ENCODE measurements around the gene THNSL1. TPM values are rescaled to one million over a fixed set of nuclear protein-coding genes. Genes with fewer than 3 reads are reported as not detected.

Gene THNSL1
- polyA plus RNA-seq, 1 donor from 2014 or later, result 5.1 TPM

- Histone ChIP-seq H3K9me2 (ENCODE audit: insufficient read depth, low read length) (no peaks in the 10 kb centered on the region), H3K79me2 (replicated peaks; ENCODE audit: insufficient read depth, low read length) (no peaks in the 10 kb centered on the region), H3F3A (ENCODE audit: insufficient read depth, low read length, poor library complexity, severe bottlenecking) (no peaks in the 10 kb centered on the region), H3K4me3 (ENCODE audit: low read length) (no peak overlapping the region), H3K9me3 (ENCODE audit: low read length) (no peaks in the 10 kb centered on the region), H3K36me3 (ENCODE audit: insufficient read depth, low read length) (no peaks in the 10 kb centered on the region), H2AFZ (ENCODE audit: low read depth, low read length) (no peak overlapping the region), H3K4me2 (ENCODE audit: low read length) (no peak overlapping the region), H4K20me1 (ENCODE audit: insufficient read depth) (no peaks in the 10 kb centered on the region), H3K27ac (ENCODE audit: low read length) (no peak overlapping the region), H3K9ac (ENCODE audit: low read length) (no peak overlapping the region), H3K27me3 (ENCODE audit: insufficient read depth, low read depth, low read length) (no peaks in the 10 kb centered on the region)
- no peak for TF ChIP-seq RAD21 (conservative IDR thresholded peaks at IDR 0.05)
- TF ChIP-seq SMC3 (conservative IDR thresholded peaks at IDR 0.05; ENCODE audit: poor library complexity), result no peak
- no peak for TF ChIP-seq POLR2AphosphoS5 (IDR thresholded peaks at IDR 0.05)
- TF ChIP-seq, protein P1, sequence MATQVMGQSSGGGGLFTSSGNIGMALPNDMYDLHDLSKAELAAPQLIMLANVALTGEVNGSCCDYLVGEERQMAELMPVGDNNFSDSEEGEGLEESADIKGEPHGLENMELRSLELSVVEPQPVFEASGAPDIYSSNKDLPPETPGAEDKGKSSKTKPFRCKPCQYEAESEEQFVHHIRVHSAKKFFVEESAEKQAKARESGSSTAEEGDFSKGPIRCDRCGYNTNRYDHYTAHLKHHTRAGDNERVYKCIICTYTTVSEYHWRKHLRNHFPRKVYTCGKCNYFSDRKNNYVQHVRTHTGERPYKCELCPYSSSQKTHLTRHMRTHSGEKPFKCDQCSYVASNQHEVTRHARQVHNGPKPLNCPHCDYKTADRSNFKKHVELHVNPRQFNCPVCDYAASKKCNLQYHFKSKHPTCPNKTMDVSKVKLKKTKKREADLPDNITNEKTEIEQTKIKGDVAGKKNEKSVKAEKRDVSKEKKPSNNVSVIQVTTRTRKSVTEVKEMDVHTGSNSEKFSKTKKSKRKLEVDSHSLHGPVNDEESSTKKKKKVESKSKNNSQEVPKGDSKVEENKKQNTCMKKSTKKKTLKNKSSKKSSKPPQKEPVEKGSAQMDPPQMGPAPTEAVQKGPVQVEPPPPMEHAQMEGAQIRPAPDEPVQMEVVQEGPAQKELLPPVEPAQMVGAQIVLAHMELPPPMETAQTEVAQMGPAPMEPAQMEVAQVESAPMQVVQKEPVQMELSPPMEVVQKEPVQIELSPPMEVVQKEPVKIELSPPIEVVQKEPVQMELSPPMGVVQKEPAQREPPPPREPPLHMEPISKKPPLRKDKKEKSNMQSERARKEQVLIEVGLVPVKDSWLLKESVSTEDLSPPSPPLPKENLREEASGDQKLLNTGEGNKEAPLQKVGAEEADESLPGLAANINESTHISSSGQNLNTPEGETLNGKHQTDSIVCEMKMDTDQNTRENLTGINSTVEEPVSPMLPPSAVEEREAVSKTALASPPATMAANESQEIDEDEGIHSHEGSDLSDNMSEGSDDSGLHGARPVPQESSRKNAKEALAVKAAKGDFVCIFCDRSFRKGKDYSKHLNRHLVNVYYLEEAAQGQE (IDR thresholded peaks at IDR 0.05; ENCODE audit: borderline replicate concordance), result no peak
- TF ChIP-seq, protein P2, sequence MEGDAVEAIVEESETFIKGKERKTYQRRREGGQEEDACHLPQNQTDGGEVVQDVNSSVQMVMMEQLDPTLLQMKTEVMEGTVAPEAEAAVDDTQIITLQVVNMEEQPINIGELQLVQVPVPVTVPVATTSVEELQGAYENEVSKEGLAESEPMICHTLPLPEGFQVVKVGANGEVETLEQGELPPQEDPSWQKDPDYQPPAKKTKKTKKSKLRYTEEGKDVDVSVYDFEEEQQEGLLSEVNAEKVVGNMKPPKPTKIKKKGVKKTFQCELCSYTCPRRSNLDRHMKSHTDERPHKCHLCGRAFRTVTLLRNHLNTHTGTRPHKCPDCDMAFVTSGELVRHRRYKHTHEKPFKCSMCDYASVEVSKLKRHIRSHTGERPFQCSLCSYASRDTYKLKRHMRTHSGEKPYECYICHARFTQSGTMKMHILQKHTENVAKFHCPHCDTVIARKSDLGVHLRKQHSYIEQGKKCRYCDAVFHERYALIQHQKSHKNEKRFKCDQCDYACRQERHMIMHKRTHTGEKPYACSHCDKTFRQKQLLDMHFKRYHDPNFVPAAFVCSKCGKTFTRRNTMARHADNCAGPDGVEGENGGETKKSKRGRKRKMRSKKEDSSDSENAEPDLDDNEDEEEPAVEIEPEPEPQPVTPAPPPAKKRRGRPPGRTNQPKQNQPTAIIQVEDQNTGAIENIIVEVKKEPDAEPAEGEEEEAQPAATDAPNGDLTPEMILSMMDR (IDR thresholded peaks at IDR 0.05; ENCODE audit: poor library complexity, severe bottlenecking), result no peak
- TF ChIP-seq EZH2 (IDR thresholded peaks at IDR 0.05; ENCODE audit: borderline replicate concordance, insufficient read depth, low read length, poor library complexity, severe bottlenecking), result no peak
- no peak for TF ChIP-seq MXI1 (conservative IDR thresholded peaks at IDR 0.05; ENCODE audit: poor library complexity, severe bottlenecking)
- no peak for TF ChIP-seq TAF1 (IDR thresholded peaks at IDR 0.05; ENCODE audit: low read depth)
- no peak for TF ChIP-seq EP300 (conservative IDR thresholded peaks at IDR 0.05; ENCODE audit: poor library complexity, severe bottlenecking)
Observed at GRCh38 chr10:25059990-25060389, 43.6 kb downstream of the THNSL1 start.

GRCh38 chr10:25061125-25061524, 44.7 kb downstream of the THNSL1 start:
- no peak overlapping the region for H2AFZ ChIP-seq (ENCODE audit: low read depth, low read length)
- no peaks in the 10 kb centered on the region for H3F3A ChIP-seq (ENCODE audit: insufficient read depth, low read length, poor library complexity, severe bottlenecking)
- H3K4me3 ChIP-seq (ENCODE audit: low read length), result no peak overlapping the region
- no peaks in the 10 kb centered on the region for H3K36me3 ChIP-seq (ENCODE audit: insufficient read depth, low read length)
- no peaks in the 10 kb centered on the region for H4K20me1 ChIP-seq (ENCODE audit: insufficient read depth)
- no peak for TF ChIP-seq SMC3 (conservative IDR thresholded peaks at IDR 0.05; ENCODE audit: poor library complexity)
- no peak for TF ChIP-seq EP300 (conservative IDR thresholded peaks at IDR 0.05; ENCODE audit: poor library complexity, severe bottlenecking)
- no peak for TF ChIP-seq POLR2AphosphoS5 (IDR thresholded peaks at IDR 0.05)
- TF ChIP-seq, protein P1 (IDR thresholded peaks at IDR 0.05; ENCODE audit: borderline replicate concordance), result no peak
- no peak for TF ChIP-seq TAF1 (IDR thresholded peaks at IDR 0.05; ENCODE audit: low read depth)
- TF ChIP-seq, protein P2 (IDR thresholded peaks at IDR 0.05; ENCODE audit: poor library complexity, severe bottlenecking), result no peak
- no peak for TF ChIP-seq RAD21 (conservative IDR thresholded peaks at IDR 0.05)
- TF ChIP-seq EZH2 (IDR thresholded peaks at IDR 0.05; ENCODE audit: borderline replicate concordance, insufficient read depth, low read length, poor library complexity, severe bottlenecking), result no peak
- TF ChIP-seq MXI1 (conservative IDR thresholded peaks at IDR 0.05; ENCODE audit: poor library complexity, severe bottlenecking), result no peak
- H3K27ac ChIP-seq (ENCODE audit: low read length), result no peak overlapping the region
- no peaks in the 10 kb centered on the region for H3K9me3 ChIP-seq (ENCODE audit: low read length)
- H3K4me2 ChIP-seq (ENCODE audit: low read length), result no peak overlapping the region
- H3K27me3 ChIP-seq (ENCODE audit: insufficient read depth, low read depth, low read length), result no peaks in the 10 kb centered on the region
- H3K9me2 ChIP-seq (ENCODE audit: insufficient read depth, low read length), result no peaks in the 10 kb centered on the region
- no peaks in the 10 kb centered on the region for H3K79me2 ChIP-seq (replicated peaks; ENCODE audit: insufficient read depth, low read length)
- H3K9ac ChIP-seq (ENCODE audit: low read length), result no peak overlapping the region
